GM12878 (cell line): ENCODE data around the gene KLHL36. TPM values are rescaled to one million over a fixed set of nuclear protein-coding genes. Genes with fewer than 3 reads are reported as not detected.

Experiments used
- ASH2L ChIP-seq: fragments of 300-600, 200-600 bp; sonication (generic); IDR thresholded peaks from 2 replicates; pipeline ENCODE4 v1.6.1; 2017; ENCODE audit warnings: low read depth, mild to moderate bottlenecking, borderline replicate concordance
- CHD2 ChIP-seq: IDR thresholded peaks from 2 replicates; pipeline ENCODE4 v1.6.1; 2011; ENCODE audit warnings: low read depth, low read length, improper control_type of control experiment, borderline replicate concordance
- DPF2 ChIP-seq: fragments of 450-650 bp; IDR thresholded peaks from 2 replicates; pipeline ENCODE4 v1.6.1; 2017; ENCODE audit warnings: mild to moderate bottlenecking
- HSF1 ChIP-seq: fragments of 150-350 bp; IDR thresholded peaks from 2 replicates; pipeline ENCODE4 v1.6.1; 2014; ENCODE audit warnings: mild to moderate bottlenecking, low read depth, low read length
- IKZF1 ChIP-seq: fragments of 450-650 bp; conservative IDR thresholded peaks from 2 replicates; pipeline ENCODE4 v1.6.1; 2017; ENCODE audit warnings: antibody characterized with exemption, mild to moderate bottlenecking
- MEF2B ChIP-seq: fragments of 450-650 bp; IDR thresholded peaks from 2 replicates; pipeline ENCODE4 v1.6.1; 2018; ENCODE audit warnings: mild to moderate bottlenecking, moderate library complexity; ENCODE audit not compliant: partially characterized antibody, poor library complexity, severe bottlenecking
- MYC ChIP-seq: IDR thresholded peaks from 2 replicates; pipeline ENCODE4 v1.6.1; 2011; ENCODE audit warnings: mild to moderate bottlenecking, low read length, moderate library complexity, inconsistent platforms; ENCODE audit not compliant: insufficient read depth, insufficient replicate concordance, insufficient read length, severe bottlenecking
- NBN ChIP-seq: fragments of 450-650 bp; IDR thresholded peaks from 2 replicates; pipeline ENCODE4 v1.6.1; 2016
- NFIC ChIP-seq: IDR thresholded peaks from 2 replicates; pipeline ENCODE4 v1.6.1; 2012; ENCODE audit warnings: low read depth, mild to moderate bottlenecking, inconsistent platforms, low read length, moderate library complexity
- NFXL1 ChIP-seq: fragments of 450-650 bp; IDR thresholded peaks from 2 replicates; pipeline ENCODE4 v1.6.1; 2017; ENCODE audit warnings: antibody characterized with exemption, mild to moderate bottlenecking, borderline replicate concordance
- NFYA ChIP-seq: IDR thresholded peaks from 2 replicates; pipeline ENCODE4 v1.6.1; 2011; ENCODE audit warnings: low read depth, mild to moderate bottlenecking, low read length, improper control_type of control experiment, borderline replicate concordance
- POLR2A ChIP-seq: IDR thresholded peaks from 2 replicates; pipeline ENCODE4 v1.6.1; 2011; ENCODE audit warnings: low read depth, mild to moderate bottlenecking, low read length
- POLR2AphosphoS2 ChIP-seq: IDR thresholded peaks from 2 replicates; pipeline ENCODE4 v1.6.1; 2011; ENCODE audit warnings: low read depth, mild to moderate bottlenecking, low read length, improper control_type of control experiment, moderate library complexity
- RAD21 ChIP-seq: IDR thresholded peaks from 2 replicates; pipeline ENCODE4 v1.6.1; 2011; ENCODE audit warnings: mild to moderate bottlenecking, low read depth, low read length, moderate library complexity; ENCODE audit not compliant: insufficient read depth
- SMAD5 ChIP-seq: IDR thresholded peaks from 2 replicates; pipeline ENCODE4 v1.6.1; 2016; ENCODE audit warnings: antibody characterized with exemption, low read depth
- SMARCA5 ChIP-seq: fragments of 450-650 bp; IDR thresholded peaks from 2 replicates; pipeline ENCODE4 v1.6.1; 2017; ENCODE audit warnings: mild to moderate bottlenecking
- SMC3 ChIP-seq: IDR thresholded peaks from 2 replicates; pipeline ENCODE4 v1.6.1; 2011; ENCODE audit warnings: low read length, improper control_type of control experiment, borderline replicate concordance
- SP1 ChIP-seq: IDR thresholded peaks from one replicate; pipeline ENCODE4 v1.6.1; 2011; ENCODE audit warnings: low read depth, low read length
- SPI1 ChIP-seq: IDR thresholded peaks from 2 replicates; pipeline ENCODE4 v1.6.1; 2011; ENCODE audit warnings: low read depth, mild to moderate bottlenecking, low read length, moderate library complexity, borderline replicate concordance; ENCODE audit not compliant: insufficient read depth
- TAF1 ChIP-seq: IDR thresholded peaks from 2 replicates; pipeline ENCODE4 v1.6.1; 2011; ENCODE audit warnings: mild to moderate bottlenecking, low read depth, low read length, borderline replicate concordance
- ZBED1 ChIP-seq: IDR thresholded peaks from 2 replicates; pipeline ENCODE4 v1.6.1; 2016; ENCODE audit warnings: borderline replicate concordance
- polyA plus RNA-seq, 11 experiments: library from polyadenylated mRNA; depleted of rRNA in 4 of 11; unstranded in 6 of 11; stranded (reverse) in 5 of 11; fragments of >200 nt; fragmentation: Nextera tagmentation in 4 of 11; fragmentation: Illumina TruSeq in 1 of 11; extraction: Ambion mirVana in 4 of 11; extraction: Trizol in 1 of 11; gene quantifications; 1 replicate in 1 of 11; 2 replicates in 10 of 11; pipeline versions ENCODE4 v1.2.1 to v1.2.3, GENCODE V29; 2011 to 2016; ENCODE audit warnings: inconsistent platforms in 2 of 11, missing spikeins in 2 of 11, low read depth in 1 of 11
- total RNA-seq, 4 experiments: library from RNA; depleted of rRNA in 3 of 4; stranded (reverse); fragments of >200 nt in 3 of 4; fragmentation: Illumina TruSeq in 1 of 4; extraction: Trizol in 1 of 4; gene quantifications; 2 replicates each; pipeline versions ENCODE4 v1.2.1 to v1.2.3, GENCODE V29; 2013 to 2021
- TF ChIP-seq, protein P1 (sequence below): fragments of 450-650 bp; IDR thresholded peaks from 2 replicates; pipeline ENCODE4 v1.6.1; 2018; ENCODE audit warnings: mild to moderate bottlenecking, low read depth, moderate library complexity; ENCODE audit not compliant: partially characterized antibody
- TF ChIP-seq, protein P2 (sequence below): IDR thresholded peaks from 2 replicates; pipeline ENCODE4 v1.6.1; 2012; ENCODE audit warnings: low read depth, low read length, improper control_type of control experiment
- TF ChIP-seq, protein P3 (sequence below): fragments of 450-650 bp; IDR thresholded peaks from 2 replicates; pipeline ENCODE4 v1.6.1; 2016; ENCODE audit warnings: mild to moderate bottlenecking

KLHL36 gene
- total and polyA plus RNA-seq, 10 of the 15 experiments (the other 5 are each of a cell fraction or from before 2014, with no cell fraction given) = 2.6 to 45.3 (median 16.8) TPM

- TF ChIP-seq RAD21 (no peak), IKZF1 (no peak; the same call in 1 of the 2 replicates), SMARCA5 (peak; percentile 17; the same call in 1 of the 2 replicates), NFYA (no peak), MYC (no peak), ASH2L (no peak), SMAD5 (peak; percentile 43; the same call in 1 of the 2 replicates), SP1 (peak; percentile 6), SMC3 (no peak), NFXL1 (no peak), CHD2 (no peak), HSF1 (no peak), TAF1 (peak; percentile 56), NBN (peak; percentile 26; the same call in 1 of the 2 replicates), POLR2A (peak; percentile 66), ZBED1 (no peak), POLR2AphosphoS2 (no peak), MEF2B (peak; percentile 88), DPF2 (no peak), SPI1 (peak; percentile 28; the same call in 1 of the 2 replicates), NFIC (no peak)
- TF ChIP-seq, protein P1, sequence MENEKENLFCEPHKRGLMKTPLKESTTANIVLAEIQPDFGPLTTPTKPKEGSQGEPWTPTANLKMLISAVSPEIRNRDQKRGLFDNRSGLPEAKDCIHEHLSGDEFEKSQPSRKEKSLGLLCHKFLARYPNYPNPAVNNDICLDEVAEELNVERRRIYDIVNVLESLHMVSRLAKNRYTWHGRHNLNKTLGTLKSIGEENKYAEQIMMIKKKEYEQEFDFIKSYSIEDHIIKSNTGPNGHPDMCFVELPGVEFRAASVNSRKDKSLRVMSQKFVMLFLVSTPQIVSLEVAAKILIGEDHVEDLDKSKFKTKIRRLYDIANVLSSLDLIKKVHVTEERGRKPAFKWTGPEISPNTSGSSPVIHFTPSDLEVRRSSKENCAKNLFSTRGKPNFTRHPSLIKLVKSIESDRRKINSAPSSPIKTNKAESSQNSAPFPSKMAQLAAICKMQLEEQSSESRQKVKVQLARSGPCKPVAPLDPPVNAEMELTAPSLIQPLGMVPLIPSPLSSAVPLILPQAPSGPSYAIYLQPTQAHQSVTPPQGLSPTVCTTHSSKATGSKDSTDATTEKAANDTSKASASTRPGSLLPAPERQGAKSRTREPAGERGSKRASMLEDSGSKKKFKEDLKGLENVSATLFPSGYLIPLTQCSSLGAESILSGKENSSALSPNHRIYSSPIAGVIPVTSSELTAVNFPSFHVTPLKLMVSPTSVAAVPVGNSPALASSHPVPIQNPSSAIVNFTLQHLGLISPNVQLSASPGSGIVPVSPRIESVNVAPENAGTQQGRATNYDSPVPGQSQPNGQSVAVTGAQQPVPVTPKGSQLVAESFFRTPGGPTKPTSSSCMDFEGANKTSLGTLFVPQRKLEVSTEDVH = no peak
- TF ChIP-seq, protein P2, sequence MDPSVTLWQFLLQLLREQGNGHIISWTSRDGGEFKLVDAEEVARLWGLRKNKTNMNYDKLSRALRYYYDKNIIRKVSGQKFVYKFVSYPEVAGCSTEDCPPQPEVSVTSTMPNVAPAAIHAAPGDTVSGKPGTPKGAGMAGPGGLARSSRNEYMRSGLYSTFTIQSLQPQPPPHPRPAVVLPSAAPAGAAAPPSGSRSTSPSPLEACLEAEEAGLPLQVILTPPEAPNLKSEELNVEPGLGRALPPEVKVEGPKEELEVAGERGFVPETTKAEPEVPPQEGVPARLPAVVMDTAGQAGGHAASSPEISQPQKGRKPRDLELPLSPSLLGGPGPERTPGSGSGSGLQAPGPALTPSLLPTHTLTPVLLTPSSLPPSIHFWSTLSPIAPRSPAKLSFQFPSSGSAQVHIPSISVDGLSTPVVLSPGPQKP = no peak
- TF ChIP-seq, protein P3, sequence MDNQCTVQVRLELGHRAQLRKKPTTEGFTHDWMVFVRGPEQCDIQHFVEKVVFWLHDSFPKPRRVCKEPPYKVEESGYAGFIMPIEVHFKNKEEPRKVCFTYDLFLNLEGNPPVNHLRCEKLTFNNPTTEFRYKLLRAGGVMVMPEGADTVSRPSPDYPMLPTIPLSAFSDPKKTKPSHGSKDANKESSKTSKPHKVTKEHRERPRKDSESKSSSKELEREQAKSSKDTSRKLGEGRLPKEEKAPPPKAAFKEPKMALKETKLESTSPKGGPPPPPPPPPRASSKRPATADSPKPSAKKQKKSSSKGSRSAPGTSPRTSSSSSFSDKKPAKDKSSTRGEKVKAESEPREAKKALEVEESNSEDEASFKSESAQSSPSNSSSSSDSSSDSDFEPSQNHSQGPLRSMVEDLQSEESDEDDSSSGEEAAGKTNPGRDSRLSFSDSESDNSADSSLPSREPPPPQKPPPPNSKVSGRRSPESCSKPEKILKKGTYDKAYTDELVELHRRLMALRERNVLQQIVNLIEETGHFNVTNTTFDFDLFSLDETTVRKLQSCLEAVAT = peak; percentile 59; the same call in 1 of the 2 replicates
These were observed 47.7 kb upstream of the KLHL36 start (continued) for GRCh38 chr16:84600343-84601229.
